RCC 7860 (cell line): ENCODE measurements around the gene OBP2A.

ENCODE experiments used
- DNase-seq: peaks from one replicate; pipeline ENCODE4 v3.0.0-alpha.2; 2015; ENCODE audit warnings: low spot score
- FAIRE-seq: peaks from 2 replicates; lab custom pipeline; 2012; peaks lifted over from hg19 to GRCh38; lab: Jason Lieb, UNC

The OBP2A gene

GRCh38 chr9:135551031-135551430 lies 5.1 kb downstream of the OBP2A start:
- no peak for FAIRE-seq

GRCh38 chr9:135551456-135551855 lies 5.5 kb downstream of the OBP2A start:
- FAIRE-seq, result no peak
- no peak for DNase-seq

More at GRCh38 chr9:135551031-135551430, 5.1 kb downstream of the OBP2A start:
- no peak for DNase-seq

GRCh38 chr9:135552021-135552697 lies 6.2 kb downstream of the OBP2A start:
- DNase-seq, result no peak
- no peak for FAIRE-seq

- FAIRE-seq (no peak), DNase-seq (no peak)
Observed at GRCh38 chr9:135552698-135553171, 6.8 kb downstream of the OBP2A start.

- FAIRE-seq, result no peak
Observed at GRCh38 chr9:135554718-135555117, 8.8 kb downstream of the OBP2A start.

GRCh38 chr9:135555203-135555602 lies 9.3 kb downstream of the OBP2A start:
- DNase-seq (peak; percentile 16), FAIRE-seq (no peak)

More at GRCh38 chr9:135554718-135555117, 8.8 kb downstream of the OBP2A start:
- no peak for DNase-seq

- DNase-seq (no peak), FAIRE-seq (no peak)
Observed at GRCh38 chr9:135555910-135556309, 10.0 kb downstream of the OBP2A start.

GRCh38 chr9:135559606-135560005 lies 13.7 kb downstream of the OBP2A start:
- DNase-seq (no peak), FAIRE-seq (no peak)

GRCh38 chr9:135561391-135562234 lies 15.7 kb downstream of the OBP2A start, which contains the start of gene PAEP:
PAEP (plus strand) TSS chr9:135561756.
- DNase-seq (no peak), FAIRE-seq (no peak)

- DNase-seq (no peak), FAIRE-seq (no peak)
Observed at GRCh38 chr9:135562235-135562745, 16.4 kb downstream of the OBP2A start.

- FAIRE-seq, result no peak
Observed at GRCh38 chr9:135563039-135563476, 17.1 kb downstream of the OBP2A start.

GRCh38 chr9:135563858-135564257 lies 17.9 kb downstream of the OBP2A start:
- FAIRE-seq, result no peak

More at GRCh38 chr9:135563039-135563476, 17.1 kb downstream of the OBP2A start:
- DNase-seq, result no peak

GRCh38 chr9:135565141-135565628 lies 19.3 kb downstream of the OBP2A start:
- DNase-seq, result no peak

More at GRCh38 chr9:135563858-135564257, 17.9 kb downstream of the OBP2A start:
- DNase-seq, result no peak

GRCh38 chr9:135565636-135566035 lies 19.7 kb downstream of the OBP2A start:
- FAIRE-seq, result no peak

More at GRCh38 chr9:135565141-135565628, 19.3 kb downstream of the OBP2A start:
- no peak for FAIRE-seq

GRCh38 chr9:135566552-135566951 lies 20.6 kb downstream of the OBP2A start:
- FAIRE-seq (no peak), DNase-seq (no peak)

More at GRCh38 chr9:135565636-135566035, 19.7 kb downstream of the OBP2A start:
- DNase-seq, result no peak

GRCh38 chr9:135567311-135567710 lies 21.4 kb downstream of the OBP2A start:
- DNase-seq, result no peak

GRCh38 chr9:135568026-135568425 lies 22.1 kb downstream of the OBP2A start:
- FAIRE-seq (no peak), DNase-seq (no peak)

More at GRCh38 chr9:135567311-135567710, 21.4 kb downstream of the OBP2A start:
- no peak for FAIRE-seq

- DNase-seq, result no peak
- FAIRE-seq, result no peak
Observed at GRCh38 chr9:135570456-135570855, 24.5 kb downstream of the OBP2A start.

GRCh38 chr9:135572233-135572632 lies 26.3 kb downstream of the OBP2A start:
- DNase-seq, result no peak
- FAIRE-seq, result no peak

- no peak for FAIRE-seq
- DNase-seq, result no peak
Observed at GRCh38 chr9:135573124-135573523, 27.2 kb downstream of the OBP2A start.

GRCh38 chr9:135574331-135574730 lies 28.4 kb downstream of the OBP2A start:
- DNase-seq, result no peak

More at GRCh38 chr9:135574331-135574730, 28.4 kb downstream of the OBP2A start:
- FAIRE-seq, result no peak
